Measurements from ENCODE around the gene DMD.

DMD gene

DNA sequence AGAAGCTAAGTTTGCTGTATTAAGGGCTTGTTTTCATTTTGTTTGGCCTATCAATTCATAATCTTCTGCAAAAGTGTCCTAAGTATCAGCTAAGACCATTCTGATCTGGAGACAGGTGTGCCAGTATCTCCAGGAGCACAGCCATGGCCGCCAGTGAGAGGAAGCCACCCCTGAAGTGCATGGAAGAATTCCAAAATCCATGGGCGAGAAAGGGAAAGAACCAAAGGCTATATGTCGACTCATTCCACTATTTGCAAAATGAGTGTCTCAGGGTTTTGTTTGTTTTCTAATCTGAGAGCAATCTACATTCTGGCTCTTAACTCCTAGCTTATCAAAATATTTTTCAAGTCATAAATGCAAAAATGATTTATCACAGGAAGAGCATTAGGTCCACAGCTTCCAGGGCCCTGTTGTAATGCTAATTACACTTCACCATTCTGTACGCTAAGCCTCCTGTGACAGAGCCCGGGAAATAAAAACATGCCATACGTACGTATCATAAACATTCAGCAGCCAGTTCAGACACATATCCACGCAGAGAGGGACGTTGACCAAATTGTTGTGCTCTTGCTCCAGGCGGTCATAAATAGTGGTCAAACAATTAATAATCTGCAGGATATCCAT lies 2002.2 kb downstream of the DMD start:
- TF ChIP-seq, protein P1, sequence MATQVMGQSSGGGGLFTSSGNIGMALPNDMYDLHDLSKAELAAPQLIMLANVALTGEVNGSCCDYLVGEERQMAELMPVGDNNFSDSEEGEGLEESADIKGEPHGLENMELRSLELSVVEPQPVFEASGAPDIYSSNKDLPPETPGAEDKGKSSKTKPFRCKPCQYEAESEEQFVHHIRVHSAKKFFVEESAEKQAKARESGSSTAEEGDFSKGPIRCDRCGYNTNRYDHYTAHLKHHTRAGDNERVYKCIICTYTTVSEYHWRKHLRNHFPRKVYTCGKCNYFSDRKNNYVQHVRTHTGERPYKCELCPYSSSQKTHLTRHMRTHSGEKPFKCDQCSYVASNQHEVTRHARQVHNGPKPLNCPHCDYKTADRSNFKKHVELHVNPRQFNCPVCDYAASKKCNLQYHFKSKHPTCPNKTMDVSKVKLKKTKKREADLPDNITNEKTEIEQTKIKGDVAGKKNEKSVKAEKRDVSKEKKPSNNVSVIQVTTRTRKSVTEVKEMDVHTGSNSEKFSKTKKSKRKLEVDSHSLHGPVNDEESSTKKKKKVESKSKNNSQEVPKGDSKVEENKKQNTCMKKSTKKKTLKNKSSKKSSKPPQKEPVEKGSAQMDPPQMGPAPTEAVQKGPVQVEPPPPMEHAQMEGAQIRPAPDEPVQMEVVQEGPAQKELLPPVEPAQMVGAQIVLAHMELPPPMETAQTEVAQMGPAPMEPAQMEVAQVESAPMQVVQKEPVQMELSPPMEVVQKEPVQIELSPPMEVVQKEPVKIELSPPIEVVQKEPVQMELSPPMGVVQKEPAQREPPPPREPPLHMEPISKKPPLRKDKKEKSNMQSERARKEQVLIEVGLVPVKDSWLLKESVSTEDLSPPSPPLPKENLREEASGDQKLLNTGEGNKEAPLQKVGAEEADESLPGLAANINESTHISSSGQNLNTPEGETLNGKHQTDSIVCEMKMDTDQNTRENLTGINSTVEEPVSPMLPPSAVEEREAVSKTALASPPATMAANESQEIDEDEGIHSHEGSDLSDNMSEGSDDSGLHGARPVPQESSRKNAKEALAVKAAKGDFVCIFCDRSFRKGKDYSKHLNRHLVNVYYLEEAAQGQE (IDR thresholded peaks at IDR 0.05; ENCODE audit: insufficient read depth in 1 of 2, low read depth in 2 of 2, low read length in 2 of 2): no peak
- TF ChIP-seq FOXP2 (optimal IDR thresholded peaks at IDR 0.05; ENCODE audit: borderline replicate concordance, extremely low read depth, extremely low read length, insufficient read depth) (no peak), TAF1 (IDR thresholded peaks at IDR 0.05; ENCODE audit: borderline replicate concordance, insufficient read depth, low read length) (no peak), POLR2AphosphoS5 (IDR thresholded peaks at IDR 0.05; ENCODE audit: low read depth, low read length) (no peak), SIN3A (IDR thresholded peaks at IDR 0.05; ENCODE audit: borderline replicate concordance, insufficient read depth, low read length) (no peak)

DNA sequence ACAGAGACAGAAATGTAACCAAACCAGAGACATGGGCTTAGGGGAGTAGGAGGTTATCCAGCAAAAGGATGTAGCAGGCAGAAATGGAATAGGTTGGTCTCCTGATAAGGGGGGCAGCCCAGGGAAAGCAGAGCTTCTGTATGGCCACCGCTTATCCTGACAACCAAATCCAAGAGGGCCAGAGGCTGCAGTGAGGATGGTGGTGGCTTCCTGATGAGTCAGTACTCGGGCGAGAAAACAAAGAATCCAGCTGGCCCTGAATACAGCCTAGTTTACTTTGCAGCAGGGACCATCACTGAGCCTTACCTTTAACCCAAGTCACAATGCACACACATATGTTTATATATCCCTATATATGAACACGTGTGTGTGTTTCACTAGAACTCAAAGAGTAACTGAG lies 2009.8 kb downstream of the DMD start:
- no peak for TF ChIP-seq POLR2AphosphoS5 (IDR thresholded peaks at IDR 0.05; ENCODE audit: low read depth, low read length)
- TF ChIP-seq FOXP2 (optimal IDR thresholded peaks at IDR 0.05; ENCODE audit: borderline replicate concordance, extremely low read depth, extremely low read length, insufficient read depth): no peak
- TF ChIP-seq TAF1 (IDR thresholded peaks at IDR 0.05; ENCODE audit: borderline replicate concordance, insufficient read depth, low read length): no peak
- TF ChIP-seq, protein P1 (IDR thresholded peaks at IDR 0.05; ENCODE audit: insufficient read depth in 1 of 2, low read depth in 2 of 2, low read length in 2 of 2): no peak
- no peak for TF ChIP-seq SIN3A (IDR thresholded peaks at IDR 0.05; ENCODE audit: borderline replicate concordance, insufficient read depth, low read length)

DNA sequence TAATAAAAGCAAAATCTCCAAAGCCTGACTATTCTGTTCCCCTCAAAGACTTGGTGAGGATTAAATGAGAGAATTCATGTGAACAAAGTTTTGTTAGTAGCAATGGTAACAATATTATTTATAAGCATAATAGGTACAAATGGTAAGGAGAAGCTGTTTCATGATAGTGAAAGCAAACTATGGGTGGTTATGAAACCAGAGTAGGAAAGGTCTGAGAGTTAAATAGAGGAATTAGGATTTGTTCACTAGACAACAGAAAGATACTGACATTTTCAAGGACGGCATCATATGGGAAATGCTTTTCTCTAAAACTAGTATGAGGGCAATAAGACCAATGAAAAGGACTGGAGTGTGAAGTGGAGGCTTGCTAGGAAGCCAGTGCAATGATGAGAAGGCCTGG lies 2010.9 kb downstream of the DMD start:
- TF ChIP-seq SIN3A (IDR thresholded peaks at IDR 0.05; ENCODE audit: borderline replicate concordance, insufficient read depth, low read length) (no peak), TAF1 (IDR thresholded peaks at IDR 0.05; ENCODE audit: borderline replicate concordance, insufficient read depth, low read length) (no peak), POLR2AphosphoS5 (IDR thresholded peaks at IDR 0.05; ENCODE audit: low read depth, low read length) (no peak), FOXP2 (optimal IDR thresholded peaks at IDR 0.05; ENCODE audit: borderline replicate concordance, extremely low read depth, extremely low read length, insufficient read depth) (no peak)
- TF ChIP-seq, protein P1 (IDR thresholded peaks at IDR 0.05; ENCODE audit: insufficient read depth in 1 of 2, low read depth in 2 of 2, low read length in 2 of 2): no peak

DNA sequence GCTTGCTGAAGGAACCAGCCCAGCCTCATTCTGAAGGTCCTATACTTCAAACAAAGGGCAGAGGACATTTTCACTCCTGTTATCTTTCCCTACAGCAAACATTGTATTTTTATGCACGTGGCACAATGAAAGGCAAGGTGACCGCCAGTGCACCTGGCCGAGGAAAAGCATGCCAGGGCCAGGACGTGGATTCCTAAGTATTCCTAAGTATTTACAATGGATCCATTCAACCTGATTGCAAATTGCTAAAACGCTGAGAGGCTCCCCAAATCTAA lies 2011.6 kb downstream of the DMD start:
- TF ChIP-seq SIN3A (IDR thresholded peaks at IDR 0.05; ENCODE audit: borderline replicate concordance, insufficient read depth, low read length): no peak
- no peak for TF ChIP-seq POLR2AphosphoS5 (IDR thresholded peaks at IDR 0.05; ENCODE audit: low read depth, low read length)
- TF ChIP-seq, protein P1 (IDR thresholded peaks at IDR 0.05; ENCODE audit: insufficient read depth in 1 of 2, low read depth in 2 of 2, low read length in 2 of 2): no peak
- no peak for TF ChIP-seq FOXP2 (optimal IDR thresholded peaks at IDR 0.05; ENCODE audit: borderline replicate concordance, extremely low read depth, extremely low read length, insufficient read depth)
